ENCODE measurements around the gene AXL.
A peak's percentile ranks its signal among the peaks of the same experiment; 100 is the strongest.

Gene AXL

GRCh38 chr19:41309180-41310032 lies 90.4 kb downstream of the AXL start:
- no peak for DNase-seq

GRCh38 chr19:41310033-41310831 lies 91.2 kb downstream of the AXL start, which contains the start of gene CCDC97:
CCDC97 (plus strand) TSS chr19:41310172; CDS start chr19:41310311, 139 bp downstream.
- peak; percentile 80 to 91 for DNase-seq

GRCh38 chr19:41311072-41311471 lies 92.0 kb downstream of the AXL start:
- DNase-seq = no peak
